Esophagus squamous epithelium (tissue), 4 donors: ENCODE data around the gene LAPTM4A.

Source experiments
- POLR2A ChIP-seq, 4 donors: fragments of 450-650 bp; IDR thresholded peaks; one replicate each; pipeline ENCODE4 v1.6.1; 2017; ENCODE audit warnings: antibody characterized with exemption in 4 of 4, mild to moderate bottlenecking in 4 of 4, moderate library complexity in 3 of 4
- TF ChIP-seq, protein P1 (sequence below), 6 experiments: fragments of 450-650 bp in 4 of 6; fragments of 200-600 bp in 2 of 6; sonication (generic) in 2 of 6; IDR thresholded peaks; one replicate each; pipeline ENCODE4 v1.5.1; 2016 to 2019; ENCODE audit warnings: antibody characterized with exemption in 6 of 6, mild to moderate bottlenecking in 4 of 6, moderate library complexity in 4 of 6

DNA sequence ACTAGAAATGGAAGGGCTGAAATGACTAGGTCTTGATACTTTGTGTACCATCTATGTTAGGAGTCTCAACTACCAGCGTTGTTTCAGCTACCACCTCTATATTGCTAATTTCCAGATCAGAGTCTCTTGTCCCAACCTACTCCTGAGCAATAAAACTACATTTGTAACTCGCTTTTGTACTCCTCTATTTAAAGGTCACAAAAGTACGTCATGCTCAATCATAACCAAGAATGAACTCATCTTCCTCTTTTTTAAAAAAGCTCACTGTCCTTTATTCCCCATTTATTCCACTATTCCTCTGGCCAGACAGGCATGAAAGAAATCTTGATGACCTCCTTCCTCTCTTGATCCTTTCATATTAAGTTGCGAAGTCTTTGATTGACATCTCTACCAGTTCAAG lies 27.7 kb downstream of the LAPTM4A start:
- TF ChIP-seq, protein P1, sequence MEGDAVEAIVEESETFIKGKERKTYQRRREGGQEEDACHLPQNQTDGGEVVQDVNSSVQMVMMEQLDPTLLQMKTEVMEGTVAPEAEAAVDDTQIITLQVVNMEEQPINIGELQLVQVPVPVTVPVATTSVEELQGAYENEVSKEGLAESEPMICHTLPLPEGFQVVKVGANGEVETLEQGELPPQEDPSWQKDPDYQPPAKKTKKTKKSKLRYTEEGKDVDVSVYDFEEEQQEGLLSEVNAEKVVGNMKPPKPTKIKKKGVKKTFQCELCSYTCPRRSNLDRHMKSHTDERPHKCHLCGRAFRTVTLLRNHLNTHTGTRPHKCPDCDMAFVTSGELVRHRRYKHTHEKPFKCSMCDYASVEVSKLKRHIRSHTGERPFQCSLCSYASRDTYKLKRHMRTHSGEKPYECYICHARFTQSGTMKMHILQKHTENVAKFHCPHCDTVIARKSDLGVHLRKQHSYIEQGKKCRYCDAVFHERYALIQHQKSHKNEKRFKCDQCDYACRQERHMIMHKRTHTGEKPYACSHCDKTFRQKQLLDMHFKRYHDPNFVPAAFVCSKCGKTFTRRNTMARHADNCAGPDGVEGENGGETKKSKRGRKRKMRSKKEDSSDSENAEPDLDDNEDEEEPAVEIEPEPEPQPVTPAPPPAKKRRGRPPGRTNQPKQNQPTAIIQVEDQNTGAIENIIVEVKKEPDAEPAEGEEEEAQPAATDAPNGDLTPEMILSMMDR (IDR thresholded peaks at IDR 0.05), result no peak
- TF ChIP-seq POLR2A (IDR thresholded peaks at IDR 0.05), result no peak
